Effector CD4-positive, alpha-beta T cell (primary cell): Measurements from ENCODE around the gene COL4A1.

ENCODE experiments used
- DNase-seq: peaks from one replicate; pipeline ENCODE4 v3.0.0-alpha.2; 2020

The COL4A1 gene

DNA sequence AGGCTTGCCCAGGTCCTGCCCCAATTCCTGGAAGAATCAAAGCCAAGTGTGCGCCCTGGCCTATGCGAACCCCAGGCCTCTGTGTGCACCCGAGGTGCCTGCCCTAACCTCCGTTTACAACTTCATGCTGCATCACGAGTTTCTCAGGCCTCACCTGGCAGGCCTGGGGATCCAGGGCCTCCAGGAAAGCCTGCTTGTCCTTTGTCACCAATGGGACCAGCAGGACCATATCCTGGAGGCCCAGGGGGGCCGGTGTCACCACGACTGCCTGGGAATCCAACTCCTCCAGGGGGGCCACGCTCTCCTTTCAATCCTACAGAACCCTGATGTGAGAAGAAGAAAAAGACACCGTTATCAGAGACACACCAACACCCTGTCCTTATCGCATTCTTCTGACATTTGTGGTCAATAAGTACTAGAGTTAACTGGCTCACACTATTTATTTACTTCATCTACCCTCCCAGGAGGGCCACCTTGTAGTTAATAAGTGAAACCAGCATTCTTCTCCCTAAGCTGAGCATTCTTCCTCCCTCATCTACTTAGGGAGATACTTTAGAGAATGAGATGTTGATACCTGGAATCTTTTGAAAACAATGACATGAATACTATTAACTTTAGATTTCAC lies 120.6 kb downstream of the COL4A1 start:
- no peak for DNase-seq

DNA sequence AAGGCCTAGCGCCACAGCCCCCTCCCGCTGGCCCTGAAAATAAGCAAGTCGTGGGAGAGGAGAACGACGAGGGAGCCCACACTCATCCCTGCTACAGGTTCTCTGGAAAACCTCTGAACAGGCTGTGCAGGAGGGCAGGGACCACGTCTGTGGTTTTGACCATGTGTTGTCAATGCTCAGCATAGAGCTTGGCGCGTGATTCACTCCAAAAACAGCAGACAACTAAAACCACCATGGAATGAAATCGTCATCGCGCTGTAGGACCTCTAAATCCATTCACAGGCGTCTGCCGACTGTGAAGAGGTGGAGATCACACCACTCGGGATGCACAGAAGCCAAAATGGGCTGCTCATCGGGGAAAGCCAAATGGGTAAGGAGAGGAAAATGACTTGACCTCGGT lies 121.3 kb downstream of the COL4A1 start:
- DNase-seq = no peak

GRCh38 chr13:110183910-110184309 lies 123.0 kb downstream of the COL4A1 start:
- DNase-seq = no peak

GRCh38 chr13:110182461-110182860 lies 124.5 kb downstream of the COL4A1 start:
- DNase-seq = no peak

- DNase-seq = no peak
Observed at GRCh38 chr13:110182003-110182402, 125.0 kb downstream of the COL4A1 start.

GRCh38 chr13:110179857-110180147 lies 127.2 kb downstream of the COL4A1 start:
- no peak for DNase-seq

DNA sequence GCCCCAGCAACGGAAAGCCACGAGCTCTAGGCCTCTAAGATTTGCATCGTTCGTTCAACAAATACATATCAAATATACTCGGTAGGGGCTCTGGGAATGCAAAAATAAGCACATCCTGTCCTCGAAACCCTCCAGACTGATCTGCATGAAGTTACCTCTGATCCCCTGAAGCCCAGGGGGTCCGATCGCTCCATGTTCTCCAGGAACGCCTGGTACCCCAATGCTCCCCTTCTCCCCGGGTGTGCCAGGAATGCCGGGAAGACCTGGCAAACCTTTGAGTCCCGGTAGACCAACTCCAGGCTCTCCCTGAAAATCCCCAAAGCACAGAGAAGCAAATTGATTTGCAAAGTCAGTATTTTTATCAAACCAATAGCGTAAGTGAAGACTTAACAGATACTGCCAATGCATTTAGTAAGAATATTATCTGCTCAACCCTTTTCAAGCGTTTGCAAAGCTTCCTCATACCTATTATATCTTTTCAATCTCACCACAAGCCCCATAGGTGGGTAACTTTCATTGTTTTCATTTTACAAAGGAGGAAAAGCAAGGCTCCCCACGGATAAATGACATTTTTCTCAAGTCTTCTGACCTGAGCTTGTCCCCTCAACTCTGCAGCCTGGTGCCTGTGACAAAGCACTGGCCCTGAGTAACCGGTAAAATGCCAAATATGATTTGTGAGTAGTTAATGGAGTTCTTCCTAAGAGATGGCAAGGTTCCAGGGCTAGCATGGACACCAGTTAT lies 127.7 kb downstream of the COL4A1 start:
- DNase-seq = no peak

DNA sequence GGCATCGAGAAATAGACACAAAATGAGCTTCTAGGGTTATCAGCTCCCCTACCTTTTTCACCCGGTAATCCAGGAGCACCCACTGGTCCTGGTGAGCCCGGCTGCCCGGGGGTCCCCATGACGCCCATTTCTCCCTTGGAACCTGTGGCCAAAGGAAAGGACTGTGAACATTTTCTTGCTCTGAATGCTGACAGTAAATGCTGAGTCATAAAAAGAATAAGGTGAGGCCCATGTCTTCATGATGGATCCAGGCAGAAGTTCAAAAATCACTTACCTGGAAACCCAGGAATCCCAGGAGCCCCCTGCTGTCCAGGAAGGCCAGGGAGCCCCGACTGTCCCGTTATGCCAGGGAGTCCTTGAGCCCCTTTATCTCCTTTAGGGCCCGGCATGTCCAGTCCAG lies 129.2 kb downstream of the COL4A1 start:
- no peak for DNase-seq

- no peak for DNase-seq
Observed at GRCh38 chr13:110176431-110176830, 130.5 kb downstream of the COL4A1 start.

- DNase-seq = no peak
Observed at GRCh38 chr13:110173247-110173818, 133.6 kb downstream of the COL4A1 start.

DNA sequence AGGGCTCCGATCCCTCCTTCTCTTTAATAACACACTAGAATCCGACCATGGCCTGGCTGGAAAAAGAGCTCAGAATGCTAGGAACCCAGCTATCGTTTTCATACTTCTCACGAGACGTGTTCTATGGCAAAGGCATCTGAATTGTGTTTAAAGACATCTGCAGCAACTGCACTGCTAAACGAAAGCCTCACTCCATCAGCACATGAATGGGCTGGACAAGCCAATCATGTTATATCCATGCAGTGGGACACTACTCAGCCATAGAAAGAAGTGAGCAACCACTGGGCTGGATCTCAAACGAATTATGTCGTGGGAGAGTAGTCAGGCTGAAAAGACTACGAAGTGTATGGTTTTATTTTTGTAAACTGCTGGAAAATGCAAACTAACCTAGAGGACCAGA lies 136.1 kb downstream of the COL4A1 start:
- no peak for DNase-seq

- DNase-seq = no peak
Observed at GRCh38 chr13:110170020-110170790, 136.8 kb downstream of the COL4A1 start.

DNA sequence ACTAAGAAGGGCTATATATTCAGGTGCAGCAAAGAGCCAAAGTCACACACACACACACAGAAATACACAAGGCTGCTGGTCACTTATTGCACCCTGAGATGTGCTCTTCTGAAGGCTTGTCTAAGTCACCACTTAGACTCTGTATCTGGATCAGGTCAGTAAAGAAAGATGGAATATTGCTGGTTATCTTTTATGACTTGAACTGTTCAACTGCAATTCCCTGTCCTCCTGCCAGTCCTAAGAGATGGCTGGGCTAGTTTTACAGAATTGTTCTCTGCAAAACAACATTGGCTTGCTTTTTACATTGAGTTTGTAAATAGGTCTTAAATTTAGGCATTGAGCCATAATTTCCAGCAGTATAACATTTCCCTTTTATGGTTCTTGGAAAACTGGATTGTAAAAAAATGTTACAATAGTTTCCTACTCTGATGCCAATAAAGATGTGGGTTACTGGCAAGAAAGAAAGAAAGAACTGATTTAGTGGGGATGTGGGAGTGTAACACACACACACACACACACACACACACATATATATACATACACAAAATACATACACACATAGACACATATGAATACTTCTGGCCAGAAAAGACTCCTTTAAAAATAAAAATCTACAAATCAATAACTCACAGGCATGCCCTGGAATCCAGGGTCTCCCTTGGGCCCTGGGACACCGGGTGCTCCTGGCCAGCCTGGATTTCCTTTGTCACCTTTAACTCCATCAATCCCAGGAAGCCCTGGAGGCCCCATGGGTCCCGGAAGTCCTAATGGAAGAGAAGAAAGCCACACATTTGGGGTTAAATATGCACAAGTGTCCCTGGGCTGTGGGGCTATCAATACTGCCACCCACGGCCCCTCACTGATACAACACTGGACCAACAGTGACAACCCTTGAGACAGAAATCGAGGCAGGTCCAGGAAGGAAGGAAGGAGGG lies 137.7 kb downstream of the COL4A1 start:
- no peak for DNase-seq

GRCh38 chr13:110166598-110166997 lies 140.4 kb downstream of the COL4A1 start:
- DNase-seq = no peak

- no peak for DNase-seq
Observed at GRCh38 chr13:110164706-110165105, 142.3 kb downstream of the COL4A1 start.

GRCh38 chr13:110162866-110163658 lies 143.9 kb downstream of the COL4A1 start:
- no peak for DNase-seq

DNA sequence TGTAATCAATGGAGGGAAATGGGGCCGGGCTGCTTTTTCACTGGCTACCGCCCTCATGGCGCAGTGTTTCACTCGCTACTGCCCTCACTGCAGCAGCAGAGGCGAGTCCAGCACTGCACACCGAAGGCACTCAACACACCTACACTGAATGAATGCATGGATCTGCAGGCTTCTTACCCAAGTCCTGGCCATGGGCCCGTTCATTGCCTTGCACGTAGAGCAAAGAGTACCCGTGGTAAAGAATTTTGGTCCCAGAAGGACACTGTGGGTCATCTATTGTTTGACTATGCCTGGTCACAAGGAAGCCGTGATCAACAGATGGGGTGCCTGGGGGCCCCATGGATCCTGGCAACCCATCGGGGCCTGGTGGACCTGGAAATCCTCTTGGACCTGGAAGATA lies 144.9 kb downstream of the COL4A1 start:
- DNase-seq = no peak

- no peak for DNase-seq
Observed at GRCh38 chr13:110161112-110161882, 145.7 kb downstream of the COL4A1 start.

DNA sequence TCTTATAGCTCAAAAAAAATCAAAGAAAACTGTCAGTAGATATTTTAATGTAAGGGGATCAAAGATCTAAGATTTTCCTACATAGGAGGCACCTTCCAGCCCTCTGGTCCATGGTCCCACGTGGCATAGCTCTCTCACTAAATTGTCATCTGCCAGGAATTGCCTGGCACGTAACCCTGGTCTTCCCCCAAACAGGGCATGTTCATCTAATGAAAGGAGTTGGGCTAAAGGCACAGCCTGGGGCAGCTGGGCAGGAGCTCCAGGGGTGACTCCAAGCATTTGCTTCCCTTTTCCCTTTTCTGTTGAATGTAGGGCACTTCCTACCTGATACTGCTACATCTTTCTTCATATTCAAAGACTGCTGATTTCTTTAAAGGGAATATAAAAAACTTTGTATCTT lies 148.7 kb downstream of the COL4A1 start:
- no peak for DNase-seq

- no peak for DNase-seq
Observed at GRCh38 chr13:110157718-110158117, 149.2 kb downstream of the COL4A1 start.
